CD4-positive, alpha-beta memory T cell (primary cell): ENCODE measurements around the gene TRIP10. TPM values are rescaled to one million over a fixed set of nuclear protein-coding genes. Genes with fewer than 3 reads are reported as not detected.
"Not testable (repeated sequence)": the region's sequence is repeated elsewhere in the genome, so short reads cannot be mapped to it uniquely, and the experiment has no call there.

Experiments
- CTCF ChIA-PET: fragments of 350-600 bp; sonication (Branson Sonifier 250); formaldehyde crosslinking; loops from one replicate; lab custom pipeline; 2021; ENCODE audit warnings: inconsistent platforms; ENCODE audit not compliant: partially characterized antibody; lab: Charles Lee
- POLR2A ChIA-PET: fragments of 350-600 bp; sonication (Branson Sonifier 250); formaldehyde crosslinking; loops from one replicate; lab custom pipeline; 2021; ENCODE audit not compliant: partially characterized antibody; lab: Charles Lee
- DNase-seq, 5 donors: peaks; one replicate each; pipeline versions ENCODE4 v3.0.0 to v3.0.0-alpha.2; 2020 to 2022; ENCODE audit warnings: mixed read lengths in 1 of 5
- H3K27ac ChIP-seq: one replicate; pipeline ENCODE4 v1.7.0; 2013; ENCODE audit warnings: low read depth, low read length
- H3K27me3 ChIP-seq: 2 replicates; pipeline ENCODE4 v1.7.0; 2013; ENCODE audit warnings: mild to moderate bottlenecking, low read length, moderate library complexity; ENCODE audit not compliant: insufficient read depth
- H3K36me3 ChIP-seq: 2 replicates; pipeline ENCODE4 v1.7.0; 2013; ENCODE audit warnings: mild to moderate bottlenecking, low read length, moderate library complexity; ENCODE audit not compliant: insufficient read depth
- H3K4me1 ChIP-seq: 2 replicates; pipeline ENCODE4 v1.7.0; 2013; ENCODE audit warnings: mild to moderate bottlenecking, low read length, moderate library complexity; ENCODE audit not compliant: insufficient read depth
- H3K4me3 ChIP-seq, 2 donors: one replicate each; pipeline ENCODE4 v1.7.0; 2013; ENCODE audit warnings: low read length in 2 of 2, mild to moderate bottlenecking in 1 of 2
- H3K9me3 ChIP-seq, 2 donors: one replicate each; pipeline ENCODE4 v1.7.0; 2013; ENCODE audit warnings: low read length in 2 of 2, control low read depth in 1 of 2; ENCODE audit not compliant: control insufficient read depth in 1 of 2
- H3K27ac Mint-ChIP-seq, 7 donors: one replicate each; pipeline ENCODE4 v1.8.0; 2020 to 2021; ENCODE audit warnings: mixed read lengths in 7 of 7, mild to moderate bottlenecking in 6 of 7, inconsistent platforms in 3 of 7, moderate library complexity in 3 of 7
- H3K27me3 Mint-ChIP-seq, 2 donors: one replicate each; pipeline ENCODE4 v1.8.0; 2020 to 2021; ENCODE audit warnings: mixed read lengths in 2 of 2
- H3K36me3 Mint-ChIP-seq, 2 donors: one replicate each; pipeline ENCODE4 v1.8.0; 2020 to 2021; ENCODE audit warnings: mixed read lengths in 2 of 2, inconsistent platforms in 1 of 2, mild to moderate bottlenecking in 1 of 2
- H3K4me1 Mint-ChIP-seq, 4 donors: one replicate each; pipeline ENCODE4 v1.8.0; 2020 to 2021; ENCODE audit warnings: mixed read lengths in 4 of 4, mild to moderate bottlenecking in 1 of 4
- H3K4me3 Mint-ChIP-seq, 8 donors: one replicate each; pipeline ENCODE4 v1.8.0; 2020 to 2021; ENCODE audit warnings: mixed read lengths in 8 of 8, mild to moderate bottlenecking in 7 of 8, moderate library complexity in 6 of 8, inconsistent platforms in 3 of 8
- H3K9me3 Mint-ChIP-seq, 8 donors: one replicate each; pipeline ENCODE4 v1.8.0; 2020 to 2021; ENCODE audit warnings: mixed read lengths in 8 of 8, mild to moderate bottlenecking in 5 of 8, inconsistent platforms in 3 of 8, moderate library complexity in 1 of 8
- intact Hi-C: fragments of 100-400 bp; cut with micrococcal nuclease; formaldehyde crosslinking; loops from one replicate; pipeline ENCODE4 v1.15.1; 2023
- polyA plus RNA-seq, 2 donors: library from polyadenylated mRNA; unstranded; fragments of 300-500 nt; fragmentation: Illumina TruSeq; gene quantifications; one replicate each; pipeline ENCODE4 v1.2.3, GENCODE V29; 2021
- total RNA-seq, 2 experiments: library from RNA; stranded (reverse); gene quantifications; one replicate each; pipeline ENCODE4 v1.2.3, GENCODE V29; 2021

TRIP10 gene
- total and polyA plus RNA-seq, 4 experiments from 2014 or later = 1.1 to 6.5 (median 4.1) TPM

DNA sequence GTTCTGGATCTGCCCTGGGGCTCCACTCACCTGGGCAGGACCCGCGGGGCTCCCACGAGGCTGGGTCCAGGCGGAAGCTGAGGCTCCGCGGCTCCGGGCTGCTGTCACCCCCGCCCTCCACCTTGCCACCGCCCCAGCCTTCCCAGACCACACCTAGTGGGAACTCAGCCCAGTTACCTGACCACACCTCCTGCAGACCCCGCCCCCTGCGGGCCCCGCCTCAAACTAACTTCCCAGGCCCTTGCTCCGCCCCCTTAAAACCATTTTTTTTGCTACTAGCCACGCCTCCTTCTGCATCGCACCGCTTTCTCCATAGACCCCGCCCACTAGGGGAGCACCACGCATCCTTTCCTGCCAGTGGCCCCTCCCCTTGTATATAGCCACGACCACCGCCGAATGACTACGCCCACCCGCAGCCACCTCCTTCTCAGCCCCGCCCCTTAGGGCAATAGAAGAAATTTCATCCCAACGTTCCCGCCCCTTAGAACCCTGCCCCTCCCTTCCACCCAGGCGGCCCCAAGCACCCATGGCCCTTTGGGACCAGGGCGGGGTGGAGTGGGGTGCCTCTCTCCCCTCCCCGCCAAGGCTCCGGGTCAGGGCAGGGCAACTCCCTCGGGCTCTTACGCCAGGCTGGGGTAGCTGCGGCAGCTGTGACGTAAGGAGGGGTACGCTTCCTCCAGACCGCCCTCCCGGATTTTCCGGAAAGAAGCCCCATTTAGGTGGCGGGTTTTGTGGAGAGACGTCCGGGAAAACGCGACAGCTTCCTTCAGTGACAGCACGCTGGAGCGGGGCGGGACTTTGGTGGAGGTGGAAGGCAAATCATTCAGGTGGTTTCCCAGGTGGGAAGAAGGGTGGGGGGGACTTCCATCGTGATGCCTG lies 28.1 kb downstream of the TRIP10 start, which contains the start of gene SH2D3A:
Gene SH2D3A, minus strand, starts transcription at position 79 of the 879 bp plus-strand sequence. CDS start 3,687 bp downstream, outside the sequence.
- Mint-ChIP-seq H3K4me1 (peaks cover 31 to 67% (median 44%) of the 10 kb centered on the region in 4 donors), H3K4me3 (peak within 1 kb of the TSS; percentile 91 to 98 (median 94)), H3K36me3 (peaks cover 0 to 14% of the 10 kb centered on the region in 2 donors), H3K27me3 (no peaks in the 10 kb centered on the region), H3K9me3 (no peaks in the 10 kb centered on the region), H3K27ac (peak within 1 kb of the TSS; percentile 89 to 99 (median 96))
- ChIA-PET POLR2A (interaction anchor here (1.0 to 10.7 kb wide), 12 partner anchors 12 to 302 kb away, joined by 3 to 227 read pairs (median 4); partner anchors contain the start of genes GPR108, TRIP10 and ZNF557), CTCF (interaction anchor here (1.2 to 5.4 kb wide), 8 partner anchors 12 to 251 kb away, joined by 3 to 46 read pairs (median 6); partner anchors contain the start of gene GPR108)
- no peaks in the 10 kb centered on the region for H3K27me3 ChIP-seq
- DNase-seq = peak; percentile 96 to 99 (median 96)
- H3K4me3 ChIP-seq = peak within 1 kb of the TSS; percentile 63 to 80
- H3K9me3 ChIP-seq = no peaks in the 10 kb centered on the region
- peak within 1 kb of the TSS; percentile 97 for H3K27ac ChIP-seq
- H3K4me1 ChIP-seq = peaks cover 54% of the 10 kb centered on the region
- intact Hi-C loops = loop anchor here (1.0 to 2.0 kb wide), 6 partner anchors 14 to 251 kb away; partner anchors contain the start of gene TRIP10
- peaks cover 3% of the 10 kb centered on the region for H3K36me3 ChIP-seq

- CTCF ChIA-PET = interaction anchor here (1.0 to 5.4 kb wide), 7 partner anchors 12 to 252 kb away, joined by 3 to 46 read pairs (median 4); partner anchors contain the start of gene GPR108
- peak overlapping the region; percentile 89 to 99 (median 96) for H3K27ac Mint-ChIP-seq
- peak overlapping the region; percentile 91 to 98 (median 94) for H3K4me3 Mint-ChIP-seq
- intact Hi-C loops = no loop called here
- no peaks in the 10 kb centered on the region for H3K9me3 Mint-ChIP-seq
- no peaks in the 10 kb centered on the region for H3K27me3 Mint-ChIP-seq
- peaks cover 0 to 16% of the 10 kb centered on the region in 2 donors for H3K36me3 Mint-ChIP-seq
- H3K4me1 Mint-ChIP-seq = peaks cover 31 to 67% (median 46%) of the 10 kb centered on the region in 4 donors
- H3K4me3 ChIP-seq = peak overlapping the region in 1 of 2 donors; percentile 80
- H3K4me1 ChIP-seq = peaks cover 54% of the 10 kb centered on the region
- no peaks in the 10 kb centered on the region for H3K27me3 ChIP-seq
- POLR2A ChIA-PET = interaction anchor here (0.8 to 10.7 kb wide), 10 partner anchors 16 to 301 kb away, joined by 3 to 227 read pairs (median 3); partner anchors contain the start of genes GPR108, TNFSF14 and ZNF557
- peak overlapping the region; percentile 97 for H3K27ac ChIP-seq
- peaks cover 3% of the 10 kb centered on the region for H3K36me3 ChIP-seq
- no peaks in the 10 kb centered on the region for H3K9me3 ChIP-seq
- DNase-seq = peak in 1 of 5 donors; percentile 44
Observed at GRCh38 chr19:6768236-6768785, 28.8 kb downstream of the TRIP10 start.

GRCh38 chr19:6769006-6769619 lies 29.6 kb downstream of the TRIP10 start:
- Histone ChIP-seq H3K4me1 (peaks cover 59% of the 10 kb centered on the region), H3K36me3 (no peaks in the 10 kb centered on the region), H3K9me3 (no peaks in the 10 kb centered on the region), H3K27ac (peak overlapping the region; percentile 97), H3K4me3 (no peak overlapping the region), H3K27me3 (no peaks in the 10 kb centered on the region)
- CTCF ChIA-PET = interaction anchor here (1.0 to 5.4 kb wide), 7 partner anchors 11 to 139 kb away, joined by 3 to 46 read pairs (median 7); partner anchors contain the start of gene GPR108
- Mint-ChIP-seq H3K36me3 (peaks cover 0 to 20% of the 10 kb centered on the region in 2 donors), H3K27me3 (no peaks in the 10 kb centered on the region), H3K4me3 (no peak overlapping the region), H3K4me1 (peaks cover 33 to 71% (median 51%) of the 10 kb centered on the region in 4 donors), H3K27ac (peak overlapping the region; percentile 89 to 99 (median 96)), H3K9me3 (no peaks in the 10 kb centered on the region)
- POLR2A ChIA-PET = interaction anchor here (0.8 to 10.7 kb wide), 8 partner anchors 8 to 99 kb away, joined by 3 to 227 read pairs (median 4); partner anchors contain the start of gene TNFSF14
- intact Hi-C loops = no loop called here
- DNase-seq = no peak

DNA sequence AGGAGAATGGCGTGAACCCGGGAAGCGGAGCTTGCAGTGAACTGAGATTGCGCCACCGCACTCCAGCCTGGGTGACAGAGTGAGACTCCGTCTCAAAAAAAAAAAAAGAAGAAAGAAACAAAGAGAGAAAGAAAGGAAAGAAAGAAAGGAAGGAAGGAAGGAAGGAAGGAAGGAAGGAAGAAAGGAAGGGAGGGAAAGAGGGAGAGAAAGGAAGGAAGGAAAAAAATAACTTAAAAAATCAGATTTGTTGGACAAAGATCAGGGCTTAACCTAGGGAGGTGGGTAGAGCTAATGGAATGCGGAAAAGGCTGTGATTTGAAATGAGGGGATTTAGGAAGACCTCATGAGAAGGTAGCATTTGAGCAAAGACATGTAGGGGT lies 32.2 kb downstream of the TRIP10 start:
- H3K27ac Mint-ChIP-seq = peak overlapping the region; percentile 94 to 97 (median 96)
- not testable (repeated sequence) for H3K9me3 ChIP-seq, H3K9me3 Mint-ChIP-seq, DNase-seq, H3K27me3 Mint-ChIP-seq, H3K36me3 ChIP-seq, H3K27me3 ChIP-seq, H3K4me3 ChIP-seq
- Histone ChIP-seq H3K4me1 (peaks cover 51% of the 10 kb centered on the region), H3K27ac (peak overlapping the region; percentile 81)
- CTCF ChIA-PET = interaction anchor here (0.7 to 5.4 kb wide), 7 partner anchors 10 to 92 kb away, joined by 3 to 46 read pairs (median 6); partner anchors contain the start of gene GPR108
- intact Hi-C loops = loop anchor here (1.0 kb wide), 3 partner anchors 30 to 43 kb away; partner anchors contain the start of gene GPR108
- H3K36me3 Mint-ChIP-seq = peaks cover 16 to 29% of the 10 kb centered on the region in 2 donors
- H3K4me3 Mint-ChIP-seq = peak overlapping the region; percentile 40 to 96 (median 74)
- peaks cover 34 to 72% (median 51%) of the 10 kb centered on the region in 4 donors for H3K4me1 Mint-ChIP-seq
- POLR2A ChIA-PET = interaction anchor here (0.8 to 10.7 kb wide), 10 partner anchors 14 to 119 kb away, joined by 3 to 227 read pairs (median 8); partner anchors contain the start of genes GPR108 and TRIP10

- intact Hi-C loops = loop anchor here (1.0 kb wide), 3 partner anchors 29 to 42 kb away; partner anchors contain the start of gene GPR108
- H3K27ac ChIP-seq = peak within 1 kb of the TSS; percentile 81
- peak; percentile 78 to 92 (median 79) for DNase-seq
- Mint-ChIP-seq H3K27me3 (no peaks in the 10 kb centered on the region), H3K4me3 (peak within 1 kb of the TSS; percentile 88 to 96 (median 94)), H3K9me3 (no peaks in the 10 kb centered on the region), H3K36me3 (peaks cover 22 to 29% of the 10 kb centered on the region in 2 donors), H3K4me1 (peaks cover 38 to 72% (median 51%) of the 10 kb centered on the region in 4 donors), H3K27ac (peak within 1 kb of the TSS; percentile 94 to 97 (median 96))
- H3K9me3 ChIP-seq = no peaks in the 10 kb centered on the region
- POLR2A ChIA-PET = interaction anchor here (0.7 to 10.7 kb wide), 26 partner anchors 9 to 400 kb away, joined by 3 to 227 read pairs (median 4); partner anchors contain the start of genes ALKBH7, DENND1C, GPR108 and TRIP10
- H3K36me3 ChIP-seq = peaks cover 5% of the 10 kb centered on the region
- H3K4me1 ChIP-seq = peaks cover 52% of the 10 kb centered on the region
- H3K27me3 ChIP-seq = no peaks in the 10 kb centered on the region
- CTCF ChIA-PET = interaction anchor here (0.7 to 5.4 kb wide), 8 partner anchors 10 to 255 kb away, joined by 3 to 46 read pairs (median 4); partner anchors contain the start of gene GPR108
- H3K4me3 ChIP-seq = peak within 1 kb of the TSS; percentile 80 to 96
Observed at GRCh38 chr19:6772028-6772865, 32.8 kb downstream of the TRIP10 start, which contains the start of gene VAV1. TSS of gene VAV1 (plus strand) at chr19:6772708. CDS start at chr19:6772808, 100 bp downstream.
